Right lobe of liver (tissue), 4 donors: ENCODE measurements around the gene PRKCA.

Experiments
- POLR2A ChIP-seq: fragments of 450-650 bp; IDR thresholded peaks from one replicate; pipeline ENCODE4 v1.6.1; 2017; ENCODE audit warnings: antibody characterized with exemption, mild to moderate bottlenecking
- TF ChIP-seq, protein P1 (sequence below), 4 donors: fragments of 200-600 bp in 3 of 4; fragments of 450-650 bp in 1 of 4; IDR thresholded peaks; one replicate each; pipeline versions ENCODE4 v1.5.1 to v1.8.0; 2016 to 2022; ENCODE audit warnings: antibody characterized with exemption in 4 of 4, mild to moderate bottlenecking in 2 of 4
- donor health status: DM: no; HTN: no; CAD: no.
- donor health status: DM: no; HTN: no; CAD: no.
- donor health status: DM: no; HTN: yes; CAD: no.

GRCh38 chr17:66466106-66466820, 163.8 kb downstream of the PRKCA start:
- TF ChIP-seq, protein P1, sequence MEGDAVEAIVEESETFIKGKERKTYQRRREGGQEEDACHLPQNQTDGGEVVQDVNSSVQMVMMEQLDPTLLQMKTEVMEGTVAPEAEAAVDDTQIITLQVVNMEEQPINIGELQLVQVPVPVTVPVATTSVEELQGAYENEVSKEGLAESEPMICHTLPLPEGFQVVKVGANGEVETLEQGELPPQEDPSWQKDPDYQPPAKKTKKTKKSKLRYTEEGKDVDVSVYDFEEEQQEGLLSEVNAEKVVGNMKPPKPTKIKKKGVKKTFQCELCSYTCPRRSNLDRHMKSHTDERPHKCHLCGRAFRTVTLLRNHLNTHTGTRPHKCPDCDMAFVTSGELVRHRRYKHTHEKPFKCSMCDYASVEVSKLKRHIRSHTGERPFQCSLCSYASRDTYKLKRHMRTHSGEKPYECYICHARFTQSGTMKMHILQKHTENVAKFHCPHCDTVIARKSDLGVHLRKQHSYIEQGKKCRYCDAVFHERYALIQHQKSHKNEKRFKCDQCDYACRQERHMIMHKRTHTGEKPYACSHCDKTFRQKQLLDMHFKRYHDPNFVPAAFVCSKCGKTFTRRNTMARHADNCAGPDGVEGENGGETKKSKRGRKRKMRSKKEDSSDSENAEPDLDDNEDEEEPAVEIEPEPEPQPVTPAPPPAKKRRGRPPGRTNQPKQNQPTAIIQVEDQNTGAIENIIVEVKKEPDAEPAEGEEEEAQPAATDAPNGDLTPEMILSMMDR (IDR thresholded peaks at IDR 0.05) = no peak
- TF ChIP-seq POLR2A = no peak
